Right ventricle myocardium superior (tissue), 1 donor: ENCODE data around the gene FAM3A. TPM values are rescaled to one million over a fixed set of nuclear protein-coding genes. Genes with fewer than 3 reads are reported as not detected.
"Not testable (repeated sequence)": the region's sequence is repeated elsewhere in the genome, so short reads cannot be mapped to it uniquely, and the experiment has no call there.

Experiments
- ATAC-seq: fragments of 200-7000 bp; cut with Tn5 transposase; one replicate; pipeline ENCODE4 v1.9.1; 2020; ENCODE audit warnings: mild to moderate bottlenecking; ENCODE audit not compliant: poor library complexity
- DNase-seq: peaks from one replicate; pipeline ENCODE4 v3.0.0-alpha.2; 2020
- intact Hi-C: fragments of 100-400 bp; cut with DNase I; formaldehyde crosslinking; loops from one replicate; pipeline ENCODE4 v1.11.2; 2022
- total RNA-seq: library from RNA; stranded (reverse); fragmentation: NEBNext Ultra II Directional; extraction: Animal tissue kit (Norgen Biotek cat#: 25700); gene quantifications from one replicate; pipeline ENCODE4 v1.2.1, GENCODE V29; 2021
- donor health status: DM: no; HTN: yes; CAD: no; lungs with severe emphysema.

FAM3A gene
- total RNA-seq, 1 donor from 2014 or later: 51.3 TPM

- DNase-seq (no peak), ATAC-seq (no peak)
- intact Hi-C loops: no loop called here
Observed at GRCh38 chrX:154509455-154509854, 6.6 kb downstream of the FAM3A start.

- DNase-seq (no peak), ATAC-seq (no peak)
- intact Hi-C loops: no loop called here
Observed at GRCh38 chrX:154508384-154508745, 7.7 kb downstream of the FAM3A start.

GRCh38 chrX:154507673-154508383, 8.2 kb downstream of the FAM3A start:
- ATAC-seq (no peak), DNase-seq (no peak)
- intact Hi-C loops: no loop called here

GRCh38 chrX:154506483-154507332, 9.3 kb downstream of the FAM3A start:
- ATAC-seq (no peak), DNase-seq (no peak)
- intact Hi-C loops: no loop called here

- ATAC-seq (no peak), DNase-seq (no peak)
- intact Hi-C loops: no loop called here
Observed at GRCh38 chrX:154505734-154506133, 10.3 kb downstream of the FAM3A start.

GRCh38 chrX:154502989-154503388, 13.0 kb downstream of the FAM3A start:
- ATAC-seq: no peak

GRCh38 chrX:154502098-154502497, 13.9 kb downstream of the FAM3A start:
- intact Hi-C loops: no loop called here
- DNase-seq (no peak), ATAC-seq (no peak)

More at GRCh38 chrX:154502989-154503388, 13.0 kb downstream of the FAM3A start:
- DNase-seq: no peak
- intact Hi-C loops: no loop called here

- intact Hi-C loops, DNase-seq, ATAC-seq: not testable (repeated sequence)
Observed at GRCh38 chrX:154501423-154501822, 14.6 kb downstream of the FAM3A start.

- intact Hi-C loops, DNase-seq, ATAC-seq: not testable (repeated sequence)
Observed at GRCh38 chrX:154496591-154497137, 19.4 kb downstream of the FAM3A start.

GRCh38 chrX:154495472-154495922, 20.5 kb downstream of the FAM3A start:
- ATAC-seq (no peak), DNase-seq (no peak)
- intact Hi-C loops: no loop called here

GRCh38 chrX:154494715-154495114, 21.3 kb downstream of the FAM3A start:
- DNase-seq (no peak), ATAC-seq (no peak)
- intact Hi-C loops: no loop called here

GRCh38 chrX:154490414-154491083, 25.5 kb downstream of the FAM3A start, which contains the start of gene SLC10A3:
TSS of gene SLC10A3 (minus strand) at chrX:154490629. CDS start at chrX:154488940, 1,689 bp downstream.
- intact Hi-C loops: no loop called here
- ATAC-seq (peak; percentile 90), DNase-seq (peak; percentile 95)

- ATAC-seq: peak; percentile 2
- intact Hi-C loops: no loop called here
- no peak for DNase-seq
Observed at GRCh38 chrX:154490021-154490413, 26.0 kb downstream of the FAM3A start.

- intact Hi-C loops: no loop called here
Observed at GRCh38 chrX:154489182-154489581, 26.9 kb downstream of the FAM3A start.

GRCh38 chrX:154488336-154489075, 27.5 kb downstream of the FAM3A start:
- intact Hi-C loops: no loop called here
- DNase-seq: no peak
- no peak for ATAC-seq

More at GRCh38 chrX:154489182-154489581, 26.9 kb downstream of the FAM3A start:
- DNase-seq (no peak), ATAC-seq (no peak)

- DNase-seq (no peak), ATAC-seq (no peak)
- intact Hi-C loops: no loop called here
Observed at GRCh38 chrX:154487518-154488290, 28.3 kb downstream of the FAM3A start.

GRCh38 chrX:154486396-154487207, 29.4 kb downstream of the FAM3A start, which contains the start of gene UBL4A:
TSS of gene UBL4A (minus strand) at chrX:154486615. CDS start at chrX:154486584, 31 bp downstream.
- intact Hi-C loops: no loop called here
- peak; percentile 49 for ATAC-seq
- DNase-seq: peak; percentile 77
